ENCODE data around the gene FCGBP.
"Not testable (repeated sequence)": the region's sequence is repeated elsewhere in the genome, so short reads cannot be mapped to it uniquely, and the experiment has no call there.

Gene FCGBP

DNA sequence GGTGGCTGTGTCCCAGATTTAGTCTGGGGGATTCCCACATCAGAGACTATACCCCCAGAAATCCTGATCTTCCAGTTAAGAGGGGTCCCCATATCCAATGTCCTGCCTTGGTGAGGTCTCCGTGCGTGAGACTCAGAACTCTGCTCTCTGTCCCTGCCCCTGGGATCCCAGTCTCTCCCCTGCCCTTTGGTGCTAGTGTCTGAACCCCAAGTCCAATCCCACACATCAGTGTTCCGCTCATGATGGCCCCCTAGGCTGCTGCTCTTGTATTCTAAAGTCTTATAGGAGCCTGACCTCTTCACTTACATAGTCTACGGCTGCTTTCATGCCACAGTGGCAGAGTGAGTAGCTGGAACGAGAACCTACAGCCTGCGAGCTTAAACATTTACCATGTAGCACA is 35.6 kb downstream of the FCGBP start:
- H3K27me3 ChIP-seq (ENCODE audit: low read depth); H3K4me3 ChIP-seq; H3K9me3 ChIP-seq; H3K4me1 ChIP-seq; DNase-seq (ENCODE audit: low spot score in 2 of 2); in situ Hi-C loops (cut with MboI; ENCODE audit: low sequenced_read_pairs); H3K36me3 ChIP-seq (replicated peaks): not testable (repeated sequence)

DNA sequence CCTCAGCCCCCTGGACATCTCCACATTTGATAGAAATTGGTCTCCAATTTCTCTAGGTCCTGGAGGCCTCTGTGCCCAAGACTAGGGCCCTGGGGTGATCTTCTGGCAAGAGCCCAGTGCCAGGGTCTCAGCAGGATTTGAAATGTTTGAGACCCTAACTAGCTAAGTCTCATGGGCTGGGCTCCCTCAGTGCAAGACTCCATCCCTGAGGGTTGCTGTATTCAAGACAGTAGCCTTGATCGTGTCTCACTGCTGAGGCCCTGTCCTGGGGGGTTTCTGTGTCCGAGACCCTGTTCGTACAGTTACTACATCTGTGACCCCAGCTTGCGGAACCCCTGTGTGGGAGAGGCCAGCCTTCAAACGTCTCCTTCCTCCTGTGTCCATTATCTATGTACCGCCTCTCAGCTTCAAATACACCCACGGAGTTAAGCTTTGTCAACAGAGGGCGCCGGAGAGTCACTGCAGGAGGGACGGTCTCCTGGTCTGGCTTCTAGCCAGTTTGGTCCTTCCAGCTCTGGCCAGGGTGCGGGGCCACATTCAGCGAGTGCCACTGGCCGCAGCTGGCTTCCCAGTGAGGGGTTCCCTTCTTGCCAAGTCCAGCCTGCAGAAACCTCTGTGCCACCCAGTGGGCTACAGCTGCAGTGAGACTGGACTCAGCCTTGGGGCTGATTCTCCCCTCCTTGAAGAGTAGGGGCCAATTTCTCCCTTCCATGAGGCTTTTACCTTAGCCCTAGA is 36.8 kb downstream of the FCGBP start:
- H3K27me3 ChIP-seq (ENCODE audit: low read depth); H3K4me1 ChIP-seq; H3K36me3 ChIP-seq (replicated peaks); H3K9me3 ChIP-seq; in situ Hi-C loops (cut with MboI; ENCODE audit: low sequenced_read_pairs); H3K4me3 ChIP-seq: not testable (repeated sequence)
- DNase-seq (ENCODE audit: low spot score in 2 of 2): peak in 1 of 2 experiments; percentile 39

DNA sequence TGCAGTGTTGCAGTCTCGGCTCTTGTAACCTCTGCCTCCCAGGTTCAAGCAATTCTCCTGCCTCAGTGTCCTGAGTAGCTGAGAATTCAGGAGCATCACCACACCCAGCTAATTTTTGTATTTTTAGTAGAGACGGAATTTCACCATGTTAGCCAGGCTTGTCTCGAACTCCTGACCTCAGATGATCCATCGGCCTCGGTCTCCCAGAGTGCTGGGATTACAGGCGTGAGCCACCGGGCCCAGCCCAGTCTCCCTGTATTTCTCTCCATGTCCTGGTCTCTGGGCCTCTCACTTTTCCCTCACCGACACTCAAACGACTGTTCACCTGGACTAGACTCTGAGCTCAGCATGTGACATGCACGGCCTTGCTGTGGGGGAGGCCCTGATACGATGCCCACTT is 39.3 kb downstream of the FCGBP start:
- H3K4me1 ChIP-seq; in situ Hi-C loops (cut with MboI; ENCODE audit: low sequenced_read_pairs); H3K27me3 ChIP-seq (ENCODE audit: low read depth); DNase-seq (ENCODE audit: low spot score in 2 of 2); H3K9me3 ChIP-seq; H3K4me3 ChIP-seq; H3K36me3 ChIP-seq (replicated peaks): not testable (repeated sequence)

DNA sequence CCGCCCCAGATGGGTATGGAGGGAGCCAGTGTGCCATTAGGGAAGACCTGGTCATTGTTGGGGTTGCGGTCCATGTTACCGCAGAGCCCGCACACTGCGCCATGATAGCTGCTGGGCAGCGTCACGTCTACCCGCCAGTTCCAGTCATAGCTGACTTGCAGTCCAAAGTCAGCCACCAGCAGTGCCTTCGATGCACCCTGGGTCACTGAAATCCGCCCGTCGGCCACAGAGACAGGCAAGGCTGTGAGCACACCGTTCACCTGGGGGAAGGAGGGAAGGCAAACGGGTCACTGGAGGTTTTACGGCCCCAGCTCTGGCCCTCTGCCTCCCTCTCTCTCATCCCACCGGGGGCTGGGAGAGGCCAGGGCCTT is 40.2 kb downstream of the FCGBP start:
- H3K4me1 ChIP-seq; H3K9me3 ChIP-seq; in situ Hi-C loops (cut with MboI; ENCODE audit: low sequenced_read_pairs); DNase-seq (ENCODE audit: low spot score in 2 of 2); H3K27me3 ChIP-seq (ENCODE audit: low read depth); H3K4me3 ChIP-seq; H3K36me3 ChIP-seq (replicated peaks): not testable (repeated sequence)

DNA sequence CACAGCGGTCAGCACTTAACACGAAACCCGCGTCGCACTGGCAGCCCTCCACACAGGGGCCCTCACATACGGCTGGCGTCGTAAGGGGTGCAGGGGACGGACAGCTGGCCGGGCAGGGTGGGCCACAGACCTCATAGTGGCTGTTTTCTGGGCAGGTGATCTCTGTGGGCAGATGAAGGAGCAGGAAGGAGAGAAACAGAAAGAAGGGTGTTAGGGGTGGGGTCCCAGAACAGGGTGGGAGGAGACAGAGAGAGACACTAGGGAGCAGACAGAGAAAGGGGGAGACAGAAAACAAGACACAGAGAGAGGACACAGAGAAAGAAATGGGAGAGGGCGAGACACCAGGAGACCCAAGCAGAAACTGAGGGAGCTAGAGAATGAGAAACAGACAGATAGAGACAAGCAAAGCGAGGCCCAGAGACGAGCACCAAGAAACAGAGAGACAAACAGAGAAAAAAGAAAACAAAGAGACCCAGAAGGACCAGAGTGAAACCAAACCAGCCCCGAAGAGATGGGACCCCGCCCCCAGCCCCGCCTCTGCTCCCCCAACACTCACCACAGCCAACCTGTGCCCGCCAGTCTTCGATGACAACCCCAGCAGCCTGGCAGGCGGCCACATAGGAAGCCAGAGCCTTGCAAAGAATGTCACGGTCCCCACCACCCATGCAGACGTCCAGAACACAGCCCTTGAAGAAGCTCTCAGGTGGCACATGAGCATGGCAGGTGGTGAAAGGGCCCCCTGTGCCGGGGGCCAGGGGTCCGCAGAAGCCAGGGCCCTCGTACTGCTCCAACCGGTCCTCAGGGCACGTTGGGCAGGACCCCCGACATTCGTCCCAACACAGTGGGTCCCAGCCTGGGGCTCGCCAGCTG is 40.8 kb downstream of the FCGBP start:
- H3K36me3 ChIP-seq (replicated peaks); DNase-seq (ENCODE audit: low spot score in 2 of 2); H3K4me1 ChIP-seq; in situ Hi-C loops (cut with MboI; ENCODE audit: low sequenced_read_pairs); H3K9me3 ChIP-seq; H3K4me3 ChIP-seq; H3K27me3 ChIP-seq (ENCODE audit: low read depth): not testable (repeated sequence)

DNA sequence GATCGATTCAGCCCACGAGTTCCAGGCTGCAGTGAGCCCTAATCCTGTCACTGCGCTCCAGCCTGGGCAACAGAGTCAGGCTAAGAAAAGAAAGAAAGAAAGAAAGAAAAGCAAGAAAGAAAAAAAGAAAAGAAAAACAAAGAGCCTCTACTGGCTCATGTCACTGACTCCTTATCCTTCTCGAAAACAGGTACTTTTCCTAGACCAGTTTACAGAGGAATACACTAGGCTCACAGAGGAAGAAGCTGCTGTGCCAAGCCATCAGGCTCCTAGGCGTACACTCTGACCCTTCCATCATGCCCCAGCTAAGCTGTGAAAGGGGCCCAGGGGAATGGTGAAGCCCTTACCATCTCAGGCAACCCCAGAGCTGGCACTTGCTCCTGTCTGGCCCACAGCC is 41.9 kb downstream of the FCGBP start:
- H3K36me3 ChIP-seq (replicated peaks); in situ Hi-C loops (cut with MboI; ENCODE audit: low sequenced_read_pairs); H3K27me3 ChIP-seq (ENCODE audit: low read depth); DNase-seq (ENCODE audit: low spot score in 2 of 2); H3K9me3 ChIP-seq; H3K4me3 ChIP-seq; H3K4me1 ChIP-seq: not testable (repeated sequence)

DNA sequence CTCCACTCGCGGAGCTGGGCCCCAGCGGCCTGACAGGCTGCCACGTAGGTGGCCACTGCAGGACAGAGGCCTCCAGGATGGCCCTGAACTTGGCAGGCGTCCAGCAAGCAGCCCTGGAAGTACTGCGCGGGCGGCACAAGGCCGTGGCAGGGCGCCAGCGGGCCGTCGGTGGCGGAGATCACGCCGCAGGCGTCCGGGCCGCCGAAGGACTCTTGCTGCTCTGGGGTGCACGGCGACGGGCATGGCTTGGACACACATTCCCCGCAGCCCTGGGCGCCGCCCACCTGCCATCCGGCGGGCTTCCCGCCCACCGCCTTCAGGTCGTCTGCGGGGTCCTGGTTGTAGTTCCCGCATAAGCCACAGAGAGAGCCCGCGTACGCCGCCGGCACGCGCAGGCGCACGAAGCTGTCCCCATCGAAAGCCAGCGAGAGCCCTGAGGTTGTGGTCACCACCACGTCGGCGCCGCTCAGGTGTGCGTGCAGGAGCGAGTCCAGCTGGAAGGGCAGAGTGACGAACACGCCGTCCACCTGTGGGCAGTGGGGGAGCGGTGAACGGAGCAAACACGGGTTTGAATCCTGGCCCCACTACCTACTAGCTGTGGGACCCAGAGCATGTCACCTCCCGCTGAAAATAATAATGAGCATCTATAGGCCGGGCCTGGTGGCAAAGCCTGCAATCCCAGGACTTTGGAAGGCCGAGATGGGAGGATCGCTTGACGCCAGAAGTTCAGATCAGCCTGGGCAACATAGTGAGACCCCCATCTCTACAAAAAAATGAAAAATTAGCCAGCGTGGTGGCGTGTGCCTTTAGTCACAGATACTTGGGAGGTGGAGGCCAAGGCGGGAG is 42.6 kb downstream of the FCGBP start:
- H3K9me3 ChIP-seq; H3K36me3 ChIP-seq (replicated peaks); H3K27me3 ChIP-seq (ENCODE audit: low read depth); H3K4me3 ChIP-seq; H3K4me1 ChIP-seq; in situ Hi-C loops (cut with MboI; ENCODE audit: low sequenced_read_pairs); DNase-seq (ENCODE audit: low spot score in 2 of 2): not testable (repeated sequence)

DNA sequence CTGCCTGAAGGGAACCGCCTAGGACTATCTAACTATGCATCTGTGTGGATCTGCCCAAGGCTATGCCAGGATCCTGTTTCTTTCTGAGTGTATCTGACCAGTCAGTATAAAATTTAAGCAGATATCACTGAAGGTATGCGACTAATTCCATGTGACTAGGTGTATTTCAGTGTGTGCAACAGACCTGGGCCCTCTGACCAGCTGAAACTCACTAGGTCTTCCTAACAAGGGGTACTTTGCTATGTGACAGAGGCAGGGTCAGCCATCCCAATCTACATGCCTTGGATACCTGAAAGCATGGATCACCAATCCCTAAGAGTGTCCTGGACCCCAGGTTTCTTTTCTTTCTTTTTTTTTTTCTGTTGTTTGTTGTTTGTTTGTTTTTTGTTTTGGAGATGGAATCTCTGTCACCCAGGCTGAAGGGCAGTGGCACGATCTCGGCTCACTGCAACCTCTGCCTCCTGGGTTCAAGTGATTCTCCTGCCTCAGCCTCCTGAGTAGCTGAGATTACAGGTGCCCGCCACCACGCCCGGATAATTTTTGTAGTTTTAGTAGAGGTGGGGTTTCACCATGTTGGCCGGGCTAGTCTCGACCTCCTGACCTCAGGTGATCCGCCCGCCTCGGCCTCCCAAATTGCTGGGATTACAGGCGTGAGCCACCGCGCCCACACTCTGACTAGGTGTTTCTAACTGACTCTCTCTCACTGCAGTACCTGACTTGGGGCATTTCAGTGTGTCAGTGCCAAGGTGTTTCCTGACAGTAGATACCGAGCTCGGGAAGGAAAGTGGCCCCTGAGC is 43.5 kb downstream of the FCGBP start:
- Histone ChIP-seq H3K36me3 (replicated peaks) (no peaks in the 10 kb centered on the region), H3K4me1 (no peaks in the 10 kb centered on the region), H3K9me3 (no peaks in the 10 kb centered on the region), H3K4me3 (no peak overlapping the region), H3K27me3 (ENCODE audit: low read depth) (no peaks in the 10 kb centered on the region)
- in situ Hi-C loops (cut with MboI; ENCODE audit: low sequenced_read_pairs): no loop called here
- DNase-seq (ENCODE audit: low spot score in 2 of 2): no peak

DNA sequence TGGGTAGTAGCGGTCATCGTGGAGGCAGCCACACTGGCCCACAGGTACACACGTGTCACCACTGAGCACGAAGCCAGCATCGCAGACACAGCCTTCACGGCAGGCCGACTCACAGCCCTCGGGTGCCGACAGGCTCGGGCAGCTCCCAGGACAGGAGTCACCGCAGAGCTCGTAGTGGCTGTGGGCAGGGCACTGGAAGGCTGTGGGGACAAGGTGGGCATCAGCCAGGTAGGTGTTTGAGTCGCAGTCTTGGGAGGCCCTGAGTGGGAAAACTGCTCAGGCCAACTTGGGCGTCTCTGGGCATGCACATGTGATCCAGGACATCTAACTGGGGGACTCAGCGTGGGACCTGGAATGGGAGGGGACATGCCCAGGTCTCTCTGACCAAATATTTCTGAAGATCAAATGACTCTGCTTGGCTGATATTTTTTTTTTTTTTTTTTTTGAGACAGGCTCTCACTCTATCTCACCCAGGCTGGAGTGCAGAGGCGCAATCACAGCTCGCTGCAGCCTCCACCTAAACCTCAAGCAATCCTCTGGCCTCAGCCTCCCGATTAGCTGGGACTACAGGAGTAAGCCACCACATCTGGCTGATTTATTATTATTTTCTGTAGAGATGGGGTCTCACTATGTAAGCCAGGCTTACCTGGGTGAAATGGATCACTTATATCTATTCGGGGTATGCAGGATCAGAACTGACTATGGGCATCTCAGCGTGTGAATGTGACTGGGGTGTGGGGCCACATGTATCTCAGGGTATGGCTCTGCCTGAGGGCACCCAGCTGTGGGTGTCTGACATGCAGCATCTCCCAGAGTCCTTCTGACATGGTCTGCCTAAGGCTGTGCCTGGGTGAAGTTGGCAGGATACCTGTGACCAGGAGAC is 44.3 kb downstream of the FCGBP start:
- H3K4me3 ChIP-seq; H3K27me3 ChIP-seq (ENCODE audit: low read depth); H3K9me3 ChIP-seq; H3K36me3 ChIP-seq (replicated peaks); DNase-seq (ENCODE audit: low spot score in 2 of 2); H3K4me1 ChIP-seq; in situ Hi-C loops (cut with MboI; ENCODE audit: low sequenced_read_pairs): not testable (repeated sequence)

DNA sequence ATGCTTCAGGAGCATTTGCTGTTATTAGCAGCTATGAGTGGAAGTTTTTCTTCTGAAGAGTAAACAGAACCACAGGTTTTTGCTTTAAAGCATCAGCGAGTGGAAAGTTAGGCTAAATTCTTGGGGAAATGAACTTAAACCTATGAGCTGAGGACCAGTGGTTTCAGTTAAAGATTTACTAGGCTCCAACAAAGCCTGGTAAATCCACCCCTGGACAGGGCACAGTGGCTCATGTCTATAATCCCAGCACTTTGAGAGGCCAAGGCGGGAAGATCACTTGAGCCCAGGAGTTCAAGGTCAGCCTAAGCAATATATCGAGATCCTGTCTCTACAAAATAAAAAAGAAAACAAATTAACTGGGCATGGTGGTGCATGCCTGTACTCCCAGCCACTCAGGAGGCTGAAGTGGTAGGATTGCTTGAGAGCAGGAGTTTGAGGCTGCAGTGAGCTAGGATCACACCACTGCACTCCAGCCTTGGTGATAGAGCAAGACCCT is 46.9 kb downstream of the FCGBP start:
- H3K4me1 ChIP-seq; in situ Hi-C loops (cut with MboI; ENCODE audit: low sequenced_read_pairs); DNase-seq (ENCODE audit: low spot score in 2 of 2); H3K9me3 ChIP-seq; H3K27me3 ChIP-seq (ENCODE audit: low read depth); H3K36me3 ChIP-seq (replicated peaks); H3K4me3 ChIP-seq: not testable (repeated sequence)

DNA sequence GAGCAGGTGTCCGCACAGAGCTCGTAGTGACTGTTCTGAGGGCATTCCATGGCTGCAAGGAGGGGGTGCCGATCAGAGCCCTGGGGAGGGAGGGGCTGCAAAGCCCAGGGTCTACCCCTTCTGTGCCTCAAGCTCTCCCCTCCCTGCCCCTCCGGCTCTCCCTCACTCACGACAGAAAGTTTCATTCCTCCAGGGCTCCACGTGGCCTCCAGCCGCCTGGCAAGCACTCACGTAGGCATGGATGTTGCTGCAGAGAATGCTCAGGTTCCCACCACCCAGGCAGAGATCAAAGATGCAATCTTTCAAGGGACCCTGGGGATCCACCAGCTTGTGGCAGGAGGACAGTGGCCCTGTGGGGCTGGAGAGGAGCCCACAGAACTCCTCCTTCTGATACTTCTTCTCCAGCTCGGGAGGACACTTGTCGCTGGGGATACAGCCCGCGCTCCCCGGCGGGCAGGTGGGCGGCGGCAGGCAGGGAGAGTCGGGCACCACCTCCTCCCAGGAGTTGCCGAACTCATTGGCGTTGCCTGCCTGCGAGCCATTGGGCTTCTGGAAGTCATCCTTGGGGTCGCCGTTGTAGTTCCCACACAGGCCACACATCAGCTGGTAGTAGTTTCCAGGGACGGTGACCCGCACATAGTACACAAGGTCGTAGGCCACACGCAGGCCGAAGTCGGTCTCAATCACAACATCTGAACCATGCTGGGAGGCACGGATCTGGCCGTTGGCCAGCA is 48.4 kb downstream of the FCGBP start:
- H3K27me3 ChIP-seq (ENCODE audit: low read depth); H3K9me3 ChIP-seq; H3K4me1 ChIP-seq; H3K4me3 ChIP-seq; H3K36me3 ChIP-seq (replicated peaks); in situ Hi-C loops (cut with MboI; ENCODE audit: low sequenced_read_pairs); DNase-seq (ENCODE audit: low spot score in 2 of 2): not testable (repeated sequence)

DNA sequence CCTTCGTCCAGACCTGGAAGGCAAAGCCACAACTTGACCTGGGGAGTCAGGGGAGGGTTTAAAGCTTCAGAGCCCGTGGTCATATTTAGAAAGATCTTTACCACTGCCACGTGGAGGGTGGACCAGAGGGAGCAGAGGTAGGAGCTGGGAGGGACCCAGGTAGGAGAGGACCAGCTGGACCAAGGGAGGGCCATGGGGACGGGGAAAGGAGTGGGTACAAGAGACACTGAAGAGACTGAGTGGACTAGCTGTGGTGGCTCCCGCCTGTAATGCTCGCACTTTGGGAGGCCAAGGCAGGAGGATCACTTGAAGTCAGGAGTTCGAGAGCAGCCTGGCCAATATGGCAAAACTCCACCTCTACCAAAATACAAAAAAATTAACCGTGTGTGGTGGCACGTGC is 49.7 kb downstream of the FCGBP start:
- H3K4me3 ChIP-seq; H3K4me1 ChIP-seq; H3K36me3 ChIP-seq (replicated peaks); H3K27me3 ChIP-seq (ENCODE audit: low read depth); H3K9me3 ChIP-seq; in situ Hi-C loops (cut with MboI; ENCODE audit: low sequenced_read_pairs); DNase-seq (ENCODE audit: low spot score in 2 of 2): not testable (repeated sequence)

Measured in HAP-1 (cell line).